H9 (cell line): ENCODE results near the gene UPK1A. TPM values are rescaled to one million over a fixed set of nuclear protein-coding genes. Genes with fewer than 3 reads are reported as not detected.

Experiments used
- DNase-seq: peaks from one replicate; pipeline ENCODE4 v3.0.0-alpha.2; 2017
- H2AFZ ChIP-seq: one replicate; pipeline ENCODE4 v1.6.1; 2013; ENCODE audit warnings: mild to moderate bottlenecking, low read length, control low read depth, moderate library complexity
- H2AK5ac ChIP-seq: 2 replicates; pipeline ENCODE4 v1.6.1; 2013; ENCODE audit warnings: low read length, control low read depth, mixed read lengths; ENCODE audit not compliant: insufficient read length
- H2BK120ac ChIP-seq: one replicate; pipeline ENCODE4 v1.6.1; 2013; ENCODE audit warnings: low read depth, mild to moderate bottlenecking, low read length, control low read depth, inconsistent platforms; ENCODE audit not compliant: poor library complexity, severe bottlenecking
- H2BK12ac ChIP-seq: 2 replicates; pipeline ENCODE4 v1.6.1; 2013; ENCODE audit warnings: low read length, control low read depth, mixed read lengths, low read depth; ENCODE audit not compliant: insufficient read length
- H2BK15ac ChIP-seq: 2 replicates; pipeline ENCODE4 v1.6.1; 2013; ENCODE audit warnings: low read depth, low read length, control low read depth
- H2BK20ac ChIP-seq: one replicate; pipeline ENCODE4 v1.6.1; 2013; ENCODE audit warnings: low read depth, mild to moderate bottlenecking, low read length, control low read depth, inconsistent platforms; ENCODE audit not compliant: poor library complexity, severe bottlenecking
- H2BK5ac ChIP-seq: 2 replicates; pipeline ENCODE4 v1.6.1; 2013; ENCODE audit warnings: low read length, control low read depth, mixed read lengths; ENCODE audit not compliant: insufficient read length
- H3K14ac ChIP-seq: 2 replicates; pipeline ENCODE4 v1.6.1; 2013; ENCODE audit warnings: low read length, control low read depth; ENCODE audit not compliant: insufficient read depth
- H3K18ac ChIP-seq: 2 replicates; pipeline ENCODE4 v1.6.1; 2013; ENCODE audit warnings: low read depth, mild to moderate bottlenecking, mixed read lengths, low read length, control low read depth; ENCODE audit not compliant: insufficient read length
- H3K23ac ChIP-seq: 2 replicates; pipeline ENCODE4 v1.6.1; 2013; ENCODE audit warnings: low read length, control low read depth, mixed read lengths, low read depth; ENCODE audit not compliant: insufficient read length
- H3K23me2 ChIP-seq: 2 replicates; pipeline ENCODE4 v1.6.1; 2013; ENCODE audit warnings: low read depth, mild to moderate bottlenecking, mixed read lengths, low read length, control low read depth; ENCODE audit not compliant: insufficient read length, poor library complexity, severe bottlenecking
- H3K27ac ChIP-seq: 2 replicates; pipeline ENCODE4 v1.5.1; 2013; ENCODE audit warnings: low read length, control low read depth, mixed read lengths, low read depth; ENCODE audit not compliant: insufficient read length
- H3K27me3 ChIP-seq: 2 replicates; pipeline ENCODE4 v1.6.1; 2013; ENCODE audit warnings: low read length, control low read depth, inconsistent platforms; ENCODE audit not compliant: insufficient read depth
- H3K4ac ChIP-seq: 2 replicates; pipeline ENCODE4 v1.6.1; 2013; ENCODE audit warnings: low read depth, mild to moderate bottlenecking, control low read depth, inconsistent platforms, low read length, moderate library complexity
- H3K4me1 ChIP-seq: 2 replicates; pipeline ENCODE4 v1.6.1; 2013; ENCODE audit warnings: low read length, control low read depth, inconsistent platforms; ENCODE audit not compliant: insufficient read depth
- H3K4me2 ChIP-seq: 2 replicates; pipeline ENCODE4 v1.6.1; 2013; ENCODE audit warnings: low read length, control low read depth, mixed read lengths; ENCODE audit not compliant: insufficient read length, insufficient read depth
- H3K56ac ChIP-seq: 2 replicates; pipeline ENCODE4 v1.6.1; 2013; ENCODE audit warnings: low read depth, mild to moderate bottlenecking, mixed read lengths, low read length, control low read depth; ENCODE audit not compliant: insufficient read length
- H3K79me1 ChIP-seq: 2 replicates; pipeline ENCODE4 v1.6.1; 2013; ENCODE audit warnings: low read depth, mild to moderate bottlenecking, moderate library complexity, low read length, control low read depth, inconsistent platforms; ENCODE audit not compliant: insufficient read depth, poor library complexity, severe bottlenecking
- H3K79me2 ChIP-seq: 2 replicates; pipeline ENCODE4 v1.6.1; 2013; ENCODE audit warnings: low read length, control low read depth, inconsistent platforms; ENCODE audit not compliant: insufficient read depth
- H3K9ac ChIP-seq: 2 replicates; pipeline ENCODE4 v1.6.1; 2013; ENCODE audit warnings: low read length, control low read depth, mixed read lengths; ENCODE audit not compliant: insufficient read length; ENCODE audit errors: extremely low read depth
- H3K9me3 ChIP-seq: one replicate; pipeline ENCODE4 v1.6.1; 2013; ENCODE audit warnings: low read depth, low read length, inconsistent platforms; ENCODE audit not compliant: control insufficient read depth
- H3T11ph ChIP-seq: one replicate; pipeline ENCODE4 v1.6.1; 2013; ENCODE audit warnings: mild to moderate bottlenecking, low read length, control low read depth, inconsistent platforms
- H4K20me1 ChIP-seq: one replicate; pipeline ENCODE4 v1.6.1; 2013; ENCODE audit not compliant: control insufficient read depth, insufficient read length, insufficient read depth
- H4K5ac ChIP-seq: 2 replicates; pipeline ENCODE4 v1.6.1; 2013; ENCODE audit warnings: low read depth, mild to moderate bottlenecking, mixed read lengths, low read length, control low read depth; ENCODE audit not compliant: insufficient read length
- H4K8ac ChIP-seq: replicated peaks from 2 replicates; pipeline ENCODE4 v1.6.1; 2013; ENCODE audit warnings: low read length, control low read depth, mixed read lengths, low read depth; ENCODE audit not compliant: insufficient read length
- H4K91ac ChIP-seq: 2 replicates; pipeline ENCODE4 v1.6.1; 2013; ENCODE audit warnings: low read depth, mild to moderate bottlenecking, moderate library complexity, mixed read lengths, low read length, control low read depth; ENCODE audit not compliant: insufficient read length
- H3K27ac Mint-ChIP-seq, 3 experiments: 2 replicates in 2 of 3; 3 replicates in 1 of 3; pipeline ENCODE4 v1.8.0; 2020 to 2021; ENCODE audit warnings: mixed read lengths in 3 of 3, mild to moderate bottlenecking in 1 of 3, moderate library complexity in 1 of 3
- H3K27me3 Mint-ChIP-seq: 2 replicates; pipeline ENCODE4 v1.8.0; 2021; ENCODE audit warnings: low read depth, mild to moderate bottlenecking, moderate library complexity, mixed read lengths
- H3K36me3 Mint-ChIP-seq, 3 experiments: 2 replicates in 2 of 3; 3 replicates in 1 of 3; pipeline ENCODE4 v1.8.0; 2020 to 2021; ENCODE audit warnings: low read depth in 3 of 3, mixed read lengths in 3 of 3; ENCODE audit not compliant: insufficient read depth in 1 of 3
- H3K4me1 Mint-ChIP-seq, 2 experiments: 2 replicates each; pipeline ENCODE4 v1.8.0; 2020; ENCODE audit warnings: mixed read lengths in 2 of 2
- H3K4me3 Mint-ChIP-seq, 2 experiments: 2 replicates in 1 of 2; 3 replicates in 1 of 2; pipeline ENCODE4 v1.8.0; 2020 to 2021; ENCODE audit warnings: mild to moderate bottlenecking in 2 of 2, mixed read lengths in 2 of 2, moderate library complexity in 1 of 2
- H3K9me3 Mint-ChIP-seq, 2 experiments: 2 replicates in 1 of 2; 3 replicates in 1 of 2; pipeline ENCODE4 v1.8.0; 2020; ENCODE audit warnings: mild to moderate bottlenecking in 2 of 2, mixed read lengths in 2 of 2, moderate library complexity in 1 of 2
- WGBS: extraction: QIAGEN DNeasy Blood & Tissue Kit; methylation state at CpG from one replicate; pipeline ENCODE4 v1.1.7; 2013; ENCODE audit warnings: missing lambda C conversion rate, low lambda C conversion rate, mixed read lengths; ENCODE audit not compliant: insufficient read length; ENCODE audit errors: extremely low coverage; 5-methylcytosine and 5-hydroxymethylcytosine counted together
- total RNA-seq: library from RNA; stranded (reverse); gene quantifications from 2 replicates; pipeline ENCODE4 v1.2.1, GENCODE V29; 2021
- TF ChIP-seq, protein P1 (sequence below): fragments of 200-600 bp; sonication (generic); conservative IDR thresholded peaks from 3 replicates; pipeline ENCODE4 v1.8.0; 2021; ENCODE audit warnings: antibody characterized with exemption, mild to moderate bottlenecking

Gene UPK1A
- total RNA-seq, 1 experiment from 2014 or later, result 4.3 TPM

DNA sequence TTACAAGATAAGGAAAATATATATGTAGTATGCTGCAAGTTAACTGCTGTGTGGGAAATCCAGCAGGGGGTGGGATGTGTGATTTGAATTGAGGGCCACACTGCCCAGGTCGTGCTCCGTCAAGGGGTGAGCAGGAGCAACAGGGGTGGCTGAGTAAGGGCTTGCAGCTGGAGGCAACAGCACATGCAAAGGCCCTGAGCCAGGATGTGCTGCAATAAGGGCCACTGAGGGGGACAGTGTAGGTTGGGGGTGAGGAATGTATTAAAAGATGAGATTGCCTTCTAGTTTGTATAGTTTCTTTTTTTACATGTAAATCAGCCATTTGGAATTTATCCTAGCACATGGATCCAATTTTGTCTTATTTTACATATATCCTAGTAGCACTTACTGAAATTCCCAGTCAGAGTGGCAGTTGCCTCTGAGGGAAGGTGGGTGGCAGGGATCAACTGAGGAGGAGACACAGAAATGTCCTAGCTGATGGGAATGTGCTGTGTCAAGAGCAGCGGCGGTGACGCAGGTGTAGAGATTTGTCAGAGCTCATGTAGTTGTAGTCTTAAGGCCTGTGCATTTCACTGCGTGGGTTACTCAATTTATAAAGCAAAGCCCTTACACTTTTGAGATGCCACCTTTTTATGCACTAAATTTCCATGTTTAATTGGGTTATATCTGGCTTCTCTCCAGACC is 42.8 kb upstream of the UPK1A start:
- H3K56ac ChIP-seq, result no peak overlapping the region
- H3K27ac ChIP-seq, result no peak overlapping the region
- no peak overlapping the region for H3K18ac ChIP-seq
- H4K8ac ChIP-seq, result no peak overlapping the region
- H3K27me3 ChIP-seq, result no peaks in the 10 kb centered on the region
- H2AK5ac ChIP-seq, result no peak overlapping the region
- no peak overlapping the region for H3K23ac ChIP-seq
- H3K4me1 Mint-ChIP-seq, result peaks cover 5% of the 10 kb centered on the region in 2 experiments
- no peak overlapping the region; a peak in 1 of 7 replicates for H3K27ac Mint-ChIP-seq
- H2BK15ac ChIP-seq, result no peak overlapping the region
- no peaks in the 10 kb centered on the region for H3K9me3 Mint-ChIP-seq
- no peak overlapping the region for H4K5ac ChIP-seq
- no peaks in the 10 kb centered on the region; the same call in 1 of the 2 replicates for H3K27me3 Mint-ChIP-seq
- H3K9ac ChIP-seq, result no peak overlapping the region
- no peak overlapping the region for H2BK20ac ChIP-seq
- no peak overlapping the region for H3K4me2 ChIP-seq
- H3K36me3 Mint-ChIP-seq, result peaks cover 8 to 26% (median 17%) of the 10 kb centered on the region in 3 experiments; a peak in 6 of 7 replicates
- H2BK120ac ChIP-seq, result no peak overlapping the region
- H3K4ac ChIP-seq, result no peak overlapping the region
- H4K20me1 ChIP-seq, result no peaks in the 10 kb centered on the region
- no peak overlapping the region for H3K14ac ChIP-seq
- H2BK12ac ChIP-seq, result no peak overlapping the region
- no peaks in the 10 kb centered on the region; the same call in 1 of the 2 replicates for H3K4me1 ChIP-seq
- H3K79me1 ChIP-seq, result no peaks in the 10 kb centered on the region
- H2AFZ ChIP-seq, result no peak overlapping the region
- H3K4me3 Mint-ChIP-seq, result no peak overlapping the region
- DNase-seq, result no peak
- no peak overlapping the region for H2BK5ac ChIP-seq
- TF ChIP-seq, protein P1, sequence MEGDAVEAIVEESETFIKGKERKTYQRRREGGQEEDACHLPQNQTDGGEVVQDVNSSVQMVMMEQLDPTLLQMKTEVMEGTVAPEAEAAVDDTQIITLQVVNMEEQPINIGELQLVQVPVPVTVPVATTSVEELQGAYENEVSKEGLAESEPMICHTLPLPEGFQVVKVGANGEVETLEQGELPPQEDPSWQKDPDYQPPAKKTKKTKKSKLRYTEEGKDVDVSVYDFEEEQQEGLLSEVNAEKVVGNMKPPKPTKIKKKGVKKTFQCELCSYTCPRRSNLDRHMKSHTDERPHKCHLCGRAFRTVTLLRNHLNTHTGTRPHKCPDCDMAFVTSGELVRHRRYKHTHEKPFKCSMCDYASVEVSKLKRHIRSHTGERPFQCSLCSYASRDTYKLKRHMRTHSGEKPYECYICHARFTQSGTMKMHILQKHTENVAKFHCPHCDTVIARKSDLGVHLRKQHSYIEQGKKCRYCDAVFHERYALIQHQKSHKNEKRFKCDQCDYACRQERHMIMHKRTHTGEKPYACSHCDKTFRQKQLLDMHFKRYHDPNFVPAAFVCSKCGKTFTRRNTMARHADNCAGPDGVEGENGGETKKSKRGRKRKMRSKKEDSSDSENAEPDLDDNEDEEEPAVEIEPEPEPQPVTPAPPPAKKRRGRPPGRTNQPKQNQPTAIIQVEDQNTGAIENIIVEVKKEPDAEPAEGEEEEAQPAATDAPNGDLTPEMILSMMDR, result no peak
- no peaks in the 10 kb centered on the region for H3K23me2 ChIP-seq
- no peaks in the 10 kb centered on the region for H3K9me3 ChIP-seq
- H4K91ac ChIP-seq, result no peak overlapping the region
- no peaks in the 10 kb centered on the region for H3K79me2 ChIP-seq
- H3T11ph ChIP-seq, result no peak overlapping the region
- no CpG with 5 or more reads among the region's 6 CpGs for WGBS
